Measurements from ENCODE around the gene ZCCHC24.

Gene ZCCHC24

DNA sequence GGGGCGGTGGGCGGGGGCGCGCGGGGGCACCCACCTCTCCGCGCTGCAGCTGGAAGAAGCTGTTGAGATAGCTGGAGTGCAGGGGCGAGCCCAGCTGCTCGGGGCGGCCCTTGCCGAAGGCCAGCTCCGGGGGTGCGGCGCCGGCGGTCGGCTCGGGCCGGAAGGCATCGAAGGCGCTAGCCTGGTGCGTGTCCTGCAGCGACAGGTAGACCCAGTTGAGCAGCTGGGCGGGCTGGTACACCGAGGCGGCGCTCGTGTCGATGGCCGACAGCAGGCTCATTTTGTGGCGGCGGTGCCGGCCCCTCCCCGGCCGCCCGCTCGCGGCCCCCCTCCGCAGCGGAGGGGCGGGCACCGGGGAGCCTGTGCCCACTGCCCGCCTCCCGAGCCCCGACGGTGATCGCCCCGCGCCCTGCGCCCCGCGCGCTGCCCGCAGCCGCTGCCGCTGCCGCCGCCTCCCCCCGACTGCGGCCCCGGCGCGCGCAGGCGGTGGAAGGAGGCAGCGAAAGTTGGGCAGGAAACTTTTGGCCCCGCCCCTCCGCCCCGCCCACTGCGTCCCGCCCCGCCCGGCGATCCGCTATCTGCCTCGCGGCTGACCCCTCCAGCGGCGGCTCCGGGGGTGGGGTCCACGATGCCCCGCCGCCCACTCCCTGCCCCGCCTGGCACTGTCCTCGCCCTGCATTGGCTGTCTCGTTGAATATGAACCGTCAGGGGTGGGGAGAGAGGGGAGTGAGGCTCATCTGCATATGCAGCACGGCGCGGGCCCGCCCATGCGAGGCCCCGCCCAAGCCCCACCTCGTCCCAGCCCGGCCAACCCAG, at the start of gene ZCCHC24:
ZCCHC24 (minus strand) TSS at position 464 of the 816 bp plus-strand sequence; CDS start at position 280, 184 bp downstream.
- DNase-seq (ENCODE audit: low read depth in 2 of 2) = peak; percentile 83 to 87

DNA sequence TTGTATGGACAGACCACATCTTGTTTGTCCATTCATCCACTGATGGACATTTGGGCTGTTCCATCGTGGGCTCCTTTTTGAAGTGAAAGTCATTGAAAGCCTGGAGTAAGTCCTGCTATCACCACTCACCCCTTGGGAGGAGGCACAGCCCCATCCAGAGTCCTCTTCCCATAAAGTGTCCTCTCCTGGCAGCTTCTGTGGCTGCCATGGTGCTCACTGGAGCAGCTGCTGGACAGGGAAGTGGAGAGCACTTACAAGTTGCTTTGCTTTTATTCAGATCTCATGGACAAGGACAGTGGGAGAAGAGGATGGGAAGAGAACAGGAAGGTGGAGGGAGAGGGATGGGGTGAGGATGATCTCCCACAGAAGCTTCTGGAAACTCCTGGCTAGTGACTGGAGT, 48.4 kb upstream of the ZCCHC24 start:
- no peak for DNase-seq (ENCODE audit: low read depth in 2 of 2)

DNA sequence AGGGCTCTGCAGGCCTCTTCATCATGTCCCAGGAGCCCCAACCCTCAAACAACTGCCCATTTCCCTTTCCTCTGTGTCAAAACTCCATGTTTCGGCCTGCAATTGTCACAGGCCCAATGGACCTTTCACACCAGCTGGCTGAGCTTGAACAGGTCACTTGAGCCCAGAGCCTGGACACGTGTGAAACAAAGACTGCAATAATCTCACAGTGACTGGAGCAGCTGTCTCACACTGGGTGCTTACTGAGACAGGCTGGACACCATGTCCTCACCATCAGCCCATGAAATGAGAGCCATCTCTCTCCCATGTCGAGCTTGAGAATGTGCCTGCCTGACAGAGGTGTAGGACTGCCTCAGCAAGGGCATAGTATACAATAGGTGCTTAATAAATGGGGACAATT, 47.4 kb upstream of the ZCCHC24 start:
- no peak for DNase-seq (ENCODE audit: low read depth in 2 of 2)

DNA sequence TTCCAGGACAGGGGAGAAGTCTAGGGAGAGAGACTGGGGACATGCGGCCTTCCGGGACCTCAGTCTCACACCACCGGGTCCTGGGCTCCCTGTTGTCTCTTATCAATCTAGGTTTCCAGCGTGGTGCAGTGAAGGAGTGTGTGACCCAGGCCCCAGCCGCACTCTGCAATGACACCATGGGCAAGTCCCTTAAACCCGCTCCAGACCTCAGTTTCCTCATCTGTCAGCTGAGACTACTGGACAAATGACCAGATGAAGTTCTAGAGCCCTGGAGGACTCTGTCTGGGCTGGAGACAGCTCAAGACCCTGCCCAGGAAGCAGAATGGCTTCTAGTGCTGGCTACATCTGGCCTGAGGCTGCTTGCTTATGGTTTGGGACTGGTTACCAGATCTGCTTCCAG, 46.8 kb upstream of the ZCCHC24 start:
- DNase-seq (ENCODE audit: low read depth in 2 of 2) = no peak

DNA sequence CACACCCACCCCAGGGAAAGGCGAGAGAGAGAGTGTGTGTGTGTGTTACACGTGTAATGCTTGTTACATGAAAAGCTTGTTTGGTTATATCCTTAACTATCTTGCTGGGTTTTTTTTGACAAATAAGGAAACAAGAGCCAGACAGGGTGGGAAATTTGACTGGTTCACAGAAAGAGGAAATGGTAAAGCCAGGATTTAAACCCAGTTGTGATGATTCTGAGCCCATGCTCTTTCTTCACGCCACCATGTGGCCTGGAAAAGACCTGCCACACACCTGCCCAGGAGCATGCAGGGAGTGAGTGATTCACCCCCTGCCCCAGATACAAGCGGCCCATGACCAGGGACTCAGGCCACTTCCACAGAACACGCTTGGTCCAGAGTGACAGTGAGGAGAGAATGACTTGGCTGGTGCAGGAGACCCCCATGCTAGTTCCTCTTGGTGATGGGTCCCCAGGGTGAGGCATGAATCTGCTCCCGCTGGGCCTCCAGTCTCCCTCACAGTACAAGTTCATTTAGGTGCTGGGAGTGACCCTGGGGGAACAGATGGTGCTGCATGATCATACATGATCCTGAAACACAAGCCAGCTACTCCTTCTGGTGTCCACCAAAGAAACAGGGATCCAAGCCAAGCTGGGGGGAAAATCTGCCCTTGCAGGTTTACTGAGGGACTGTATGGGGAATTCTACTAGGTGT, 45.9 kb upstream of the ZCCHC24 start:
- DNase-seq (ENCODE audit: low read depth in 2 of 2) = no peak

DNA sequence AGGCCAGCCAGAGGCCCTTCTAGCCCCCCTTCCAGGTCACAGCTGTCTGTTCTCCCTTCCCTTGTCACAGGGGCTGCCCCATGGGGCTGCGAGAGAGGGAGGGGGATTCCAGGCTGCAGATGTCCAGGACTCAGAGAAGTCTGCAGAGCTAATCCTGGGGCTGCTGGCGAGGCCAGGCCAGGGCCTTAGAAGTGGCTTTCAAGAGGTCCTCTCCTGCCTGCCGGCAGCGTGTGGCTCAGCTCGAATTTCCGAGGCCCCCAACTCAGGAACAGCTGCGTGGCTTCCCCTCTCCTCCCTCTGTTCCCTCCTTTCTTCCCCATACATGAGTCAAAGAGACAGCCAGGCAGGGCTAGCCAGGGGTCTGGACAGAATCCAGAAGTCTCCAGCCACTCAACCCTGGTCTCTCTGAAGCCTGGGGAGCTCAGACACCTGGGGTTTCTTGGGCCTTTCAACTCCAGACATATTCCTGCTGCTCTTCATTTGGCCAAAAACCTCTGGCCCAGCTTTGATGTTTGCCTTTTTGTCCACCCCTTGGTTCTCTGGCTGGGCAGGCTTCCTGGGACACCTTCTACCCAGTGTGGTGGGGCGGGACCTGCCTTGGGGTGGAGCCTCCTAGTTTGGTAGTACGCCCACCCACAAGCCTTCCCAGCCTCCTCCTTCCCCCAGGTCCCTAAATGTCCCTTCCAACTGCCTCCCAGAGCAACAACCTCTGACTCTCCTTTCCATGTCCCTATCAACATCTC, 45.1 kb upstream of the ZCCHC24 start:
- DNase-seq (ENCODE audit: low read depth in 2 of 2) = no peak

DNA sequence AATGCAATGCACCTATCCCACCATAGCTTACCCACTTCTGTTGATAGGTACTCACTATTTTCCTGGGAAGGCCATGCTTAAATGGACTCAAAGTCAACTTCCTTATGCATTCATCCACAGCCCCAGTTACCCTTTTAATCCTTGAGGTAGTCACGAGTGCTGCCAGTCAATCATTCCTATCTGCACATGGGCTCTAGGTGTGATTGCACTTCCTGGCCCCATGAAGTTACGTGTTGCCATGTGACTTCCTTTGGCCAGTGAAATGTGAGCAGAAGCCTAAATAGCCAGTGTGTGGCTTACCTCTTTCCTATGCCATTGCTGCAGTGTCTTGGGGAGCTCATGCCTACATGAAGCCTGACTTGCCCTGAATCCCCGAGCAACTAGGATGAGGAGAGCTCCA, 43.4 kb upstream of the ZCCHC24 start:
- DNase-seq (ENCODE audit: low read depth in 2 of 2) = no peak

DNA sequence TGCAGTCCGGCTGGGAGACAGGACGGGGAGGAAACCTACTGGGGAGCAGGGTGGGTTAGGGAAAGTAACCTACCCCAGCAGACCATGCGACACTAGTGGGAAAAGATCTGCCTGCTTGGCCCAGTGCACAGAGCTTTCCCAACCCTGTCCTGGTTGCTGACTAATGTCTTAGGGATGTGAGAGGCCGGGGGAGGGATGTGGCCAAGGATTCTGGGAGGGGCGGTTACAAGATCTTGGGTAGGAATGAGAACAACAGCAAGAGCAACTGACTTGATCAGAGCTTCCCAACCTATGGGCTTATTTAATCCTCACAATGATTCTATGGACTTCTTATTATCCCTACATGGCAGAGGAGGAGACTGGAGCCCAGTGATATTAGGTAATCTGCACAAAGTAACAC, 42.9 kb upstream of the ZCCHC24 start:
- no peak for DNase-seq (ENCODE audit: low read depth in 2 of 2)

DNA sequence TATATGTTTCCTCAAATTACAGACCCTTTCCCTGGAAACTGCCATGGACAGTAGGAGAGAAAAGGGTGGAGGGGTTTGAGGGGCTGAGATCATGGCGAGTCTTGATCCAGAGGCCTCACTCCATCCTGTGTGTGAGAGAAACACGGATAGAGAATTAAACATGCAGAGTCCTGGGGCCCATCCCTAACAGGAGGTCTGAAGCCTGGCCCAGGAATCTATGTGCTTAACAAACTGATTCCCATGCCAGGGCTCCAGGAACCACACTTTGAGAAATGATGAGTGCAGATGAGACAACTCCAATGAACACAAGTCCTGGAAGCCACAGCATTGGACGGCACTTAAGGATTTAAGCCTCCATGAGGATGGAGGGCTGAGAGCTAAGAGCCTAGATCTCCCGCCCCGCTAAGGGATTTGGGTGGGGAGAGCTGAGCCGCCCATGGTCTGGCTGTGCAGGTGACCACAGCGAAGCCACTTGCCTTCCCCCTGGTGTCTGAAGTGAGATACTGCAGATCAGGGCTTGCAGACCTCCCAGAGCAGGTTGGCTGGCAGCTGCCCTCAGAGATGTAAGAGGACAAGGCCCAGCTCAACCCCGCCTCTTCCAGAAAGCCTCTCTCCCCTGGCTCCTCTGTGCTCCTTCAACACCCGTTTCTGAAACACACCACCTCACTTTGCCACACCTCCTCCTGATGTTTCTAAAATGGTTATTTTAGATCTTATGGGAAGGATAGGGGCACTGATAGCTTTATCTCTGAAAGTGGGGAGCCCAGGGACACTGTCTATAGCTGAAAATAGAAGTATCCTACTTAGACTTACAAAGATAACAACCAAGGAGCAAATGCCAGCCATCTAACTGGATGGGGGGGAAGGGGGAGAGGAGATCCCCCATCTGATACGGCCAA, 42.1 kb upstream of the ZCCHC24 start:
- DNase-seq (ENCODE audit: low read depth in 2 of 2) = peak in 1 of 2 experiments; percentile 7

DNA sequence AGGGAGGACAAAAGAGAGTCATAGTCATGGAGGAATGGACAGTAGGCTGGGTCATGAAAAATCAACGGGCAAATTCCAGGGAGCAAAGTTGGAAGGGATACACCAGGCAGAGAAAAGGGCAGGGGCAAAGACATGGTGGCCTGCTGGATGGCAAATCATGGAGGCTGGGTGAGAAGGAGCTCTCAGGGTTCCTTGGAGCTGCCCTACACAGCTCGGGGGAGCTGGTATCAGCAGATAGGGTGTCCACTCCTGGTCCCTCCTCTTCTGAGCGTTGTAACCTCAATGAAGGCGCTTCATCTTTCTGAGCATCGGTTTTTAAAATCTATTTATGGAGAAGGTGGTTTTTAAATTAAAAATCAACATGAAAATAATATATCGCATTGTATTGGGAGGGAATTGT, 39.1 kb upstream of the ZCCHC24 start:
- no peak for DNase-seq (ENCODE audit: low read depth in 2 of 2)

DNA sequence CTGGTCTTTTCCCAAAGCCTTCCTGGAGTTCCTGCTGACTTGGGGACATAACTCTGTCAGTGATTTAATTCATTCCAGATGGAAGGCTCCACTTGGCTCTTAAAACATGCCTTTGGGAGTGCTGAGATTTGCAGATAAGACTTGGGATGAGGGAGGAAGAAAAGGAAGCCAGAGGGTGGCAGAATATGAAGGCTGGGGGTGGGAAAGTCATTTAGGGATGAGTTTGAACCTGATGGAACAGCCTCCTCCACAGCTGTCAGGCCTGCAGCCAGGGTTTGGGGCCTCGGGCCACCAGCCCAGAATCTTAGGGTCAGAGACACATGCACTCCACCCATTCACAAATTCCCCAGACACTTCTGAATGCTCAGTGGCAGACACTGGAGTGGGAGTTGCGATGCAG, 38.5 kb upstream of the ZCCHC24 start:
- DNase-seq (ENCODE audit: low read depth in 2 of 2) = no peak

DNA sequence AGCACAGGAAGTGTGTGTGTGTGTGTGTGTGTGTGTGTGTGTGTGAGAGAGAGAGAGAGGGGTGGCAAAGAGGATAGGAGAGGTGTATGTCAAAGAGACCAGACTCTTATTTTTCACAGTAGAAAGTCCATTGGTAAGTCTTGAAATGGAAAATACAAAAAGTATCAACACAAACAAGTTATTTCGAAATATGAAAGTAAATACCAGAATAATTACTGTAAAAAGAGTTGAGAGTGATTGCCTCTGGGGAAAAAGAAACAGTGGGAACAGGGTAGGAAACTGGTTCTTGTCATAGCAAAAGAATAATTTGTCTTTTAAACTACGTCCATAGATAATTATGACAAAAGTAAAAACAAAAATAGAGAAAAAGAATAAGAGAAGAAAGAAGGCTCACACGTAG, 37.9 kb upstream of the ZCCHC24 start:
- no peak for DNase-seq (ENCODE audit: low read depth in 2 of 2)

DNA sequence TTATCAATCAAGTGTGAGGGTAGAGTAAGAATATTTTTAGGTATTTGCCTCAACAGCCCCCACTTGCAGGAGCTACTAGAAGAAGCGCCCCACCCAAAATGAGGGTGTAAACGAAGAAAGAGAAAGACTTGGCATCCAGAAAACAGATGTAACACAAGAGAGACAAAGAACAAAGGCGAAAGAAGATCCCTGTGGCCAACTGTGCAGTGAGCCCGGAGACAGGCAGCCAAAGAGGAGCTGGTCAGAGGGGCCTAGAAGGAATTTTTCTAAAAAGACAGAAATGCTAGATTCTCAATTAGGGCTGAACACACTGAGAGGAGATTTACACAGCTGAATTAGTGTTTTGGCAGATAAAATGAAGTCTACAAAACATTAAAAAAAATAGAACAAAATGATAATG, 37.3 kb upstream of the ZCCHC24 start:
- DNase-seq (ENCODE audit: low read depth in 2 of 2) = no peak

DNA sequence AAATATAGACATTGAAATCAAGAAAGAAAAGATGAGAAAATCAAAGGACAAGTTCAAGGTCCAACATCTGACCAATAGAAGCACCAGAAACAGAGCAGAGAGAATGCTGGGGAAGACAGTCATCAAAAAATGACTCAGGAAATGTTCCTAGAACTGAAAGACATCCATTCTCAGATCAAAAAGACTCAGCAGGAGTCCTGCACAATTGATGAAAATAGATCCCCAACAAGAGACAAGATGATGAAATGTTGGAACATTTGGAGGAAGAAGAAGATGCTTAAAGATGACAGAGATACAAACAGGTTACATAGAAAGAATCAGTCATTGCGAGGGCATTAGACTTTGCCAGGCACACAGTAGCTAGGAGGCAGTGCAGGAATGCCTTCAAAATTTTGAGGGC, 36.9 kb upstream of the ZCCHC24 start:
- no peak for DNase-seq (ENCODE audit: low read depth in 2 of 2)

DNA sequence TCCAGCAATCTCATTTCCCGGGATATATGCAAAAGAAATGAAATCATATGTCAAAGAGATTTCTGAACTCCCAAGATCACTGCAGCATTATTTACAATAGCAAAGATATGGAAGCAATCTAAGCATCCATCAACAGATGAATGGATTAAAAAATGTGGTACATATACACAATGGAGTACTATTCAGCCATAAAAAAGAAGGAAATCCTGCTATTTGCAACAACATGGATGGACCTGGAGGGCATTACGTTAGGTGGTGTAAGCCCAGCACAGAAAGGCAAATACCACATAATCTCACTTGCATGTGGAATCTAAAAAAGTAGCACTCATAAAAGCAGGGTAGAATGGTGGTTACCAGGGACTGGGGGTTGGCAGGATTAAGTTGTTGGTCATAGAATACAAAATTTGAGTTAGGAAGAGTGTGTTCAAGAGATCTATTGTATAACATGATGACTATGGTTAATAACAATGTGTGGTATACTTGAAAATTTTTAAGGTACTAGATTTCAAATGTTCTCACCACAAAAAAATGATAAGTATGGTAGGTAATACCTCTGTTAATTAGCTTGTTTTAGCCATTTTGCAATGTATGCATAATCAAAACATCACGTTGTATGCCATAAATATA, 34.0 kb upstream of the ZCCHC24 start:
- DNase-seq (ENCODE audit: low read depth in 2 of 2) = no peak

DNA sequence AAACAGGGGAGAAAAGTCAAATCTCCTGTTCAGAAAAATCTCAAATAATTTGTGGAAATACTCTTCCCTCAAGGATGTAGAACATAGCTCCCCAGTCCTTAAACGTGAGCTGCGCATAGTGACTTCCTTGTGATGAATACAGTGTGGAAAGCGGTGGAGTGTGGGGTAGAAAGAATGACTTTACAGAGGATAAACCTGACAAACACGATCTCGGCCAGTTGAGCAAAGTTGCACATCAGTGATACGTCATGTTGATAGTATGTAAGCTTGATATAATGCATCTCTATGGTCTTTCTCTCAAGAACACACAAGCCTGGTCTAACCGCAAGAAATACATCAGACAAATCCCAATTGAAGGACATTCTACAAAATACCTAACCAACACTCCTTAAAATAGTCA, 32.0 kb upstream of the ZCCHC24 start:
- DNase-seq (ENCODE audit: low read depth in 2 of 2) = no peak

DNA sequence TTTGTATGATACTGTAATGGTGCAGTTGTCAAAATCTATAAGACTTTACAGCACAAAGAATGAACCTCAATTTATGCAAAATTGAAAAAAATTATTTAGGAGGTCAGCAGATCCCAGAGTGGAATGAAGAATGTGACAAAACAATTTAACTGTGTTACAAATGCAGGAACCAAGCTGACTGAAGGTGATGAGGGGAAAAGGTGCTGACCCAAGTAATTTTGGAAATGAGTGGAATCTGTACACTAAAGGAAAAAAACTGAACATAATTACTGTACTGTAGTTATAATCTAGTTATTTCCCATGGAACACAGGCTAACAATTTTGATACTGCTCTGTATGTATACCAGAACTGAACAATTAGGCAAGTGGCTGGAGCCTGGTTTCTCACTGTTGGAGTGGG, 31.2 kb upstream of the ZCCHC24 start:
- no peak for DNase-seq (ENCODE audit: low read depth in 2 of 2)

DNA sequence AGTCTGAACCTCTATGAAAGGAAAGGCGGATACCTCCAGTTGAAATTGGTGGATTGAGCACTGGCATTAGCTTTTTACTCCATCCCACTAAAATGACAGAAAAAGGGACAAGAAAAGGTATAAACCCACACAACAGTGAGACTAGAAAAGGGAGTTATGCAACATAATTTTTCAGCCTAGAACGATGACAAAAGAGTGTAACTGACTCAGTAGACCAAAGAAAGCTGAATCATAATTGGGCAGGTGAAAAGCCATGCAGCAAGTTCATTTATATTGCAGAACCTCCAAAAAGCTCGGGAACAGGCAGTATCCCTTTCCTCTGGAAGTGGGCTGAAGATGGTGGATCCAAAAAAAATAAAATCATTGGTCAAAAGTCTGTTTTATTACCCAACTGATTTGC, 30.5 kb upstream of the ZCCHC24 start:
- no peak for DNase-seq (ENCODE audit: low read depth in 2 of 2)

DNA sequence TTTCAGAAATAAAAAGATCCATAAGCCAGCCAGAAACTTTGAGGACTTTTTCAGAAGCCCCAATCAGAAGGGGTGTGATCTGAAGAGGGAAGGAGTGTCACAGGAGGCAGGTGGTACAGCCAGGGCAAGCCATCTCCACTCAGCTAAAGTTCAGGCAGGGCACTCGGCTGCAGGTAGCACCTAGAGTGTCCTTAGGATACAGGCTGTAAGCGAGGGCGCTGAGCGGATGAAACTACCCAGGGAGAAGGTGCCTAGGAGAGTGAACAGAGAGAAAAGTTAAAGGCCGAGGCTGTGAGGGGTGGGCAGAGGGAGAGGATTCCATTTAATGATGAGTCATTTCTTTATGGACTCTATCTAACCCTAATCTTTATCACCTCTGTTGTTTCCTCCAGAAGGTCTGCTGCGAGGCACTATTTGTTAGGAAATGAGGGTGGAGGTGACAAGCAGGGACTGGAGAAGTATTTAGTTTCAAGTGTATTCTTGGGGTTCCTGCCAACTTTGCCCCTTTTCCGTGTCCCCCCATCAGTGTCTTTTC, 29.8 kb upstream of the ZCCHC24 start:
- no peak for DNase-seq (ENCODE audit: low read depth in 2 of 2)

DNA sequence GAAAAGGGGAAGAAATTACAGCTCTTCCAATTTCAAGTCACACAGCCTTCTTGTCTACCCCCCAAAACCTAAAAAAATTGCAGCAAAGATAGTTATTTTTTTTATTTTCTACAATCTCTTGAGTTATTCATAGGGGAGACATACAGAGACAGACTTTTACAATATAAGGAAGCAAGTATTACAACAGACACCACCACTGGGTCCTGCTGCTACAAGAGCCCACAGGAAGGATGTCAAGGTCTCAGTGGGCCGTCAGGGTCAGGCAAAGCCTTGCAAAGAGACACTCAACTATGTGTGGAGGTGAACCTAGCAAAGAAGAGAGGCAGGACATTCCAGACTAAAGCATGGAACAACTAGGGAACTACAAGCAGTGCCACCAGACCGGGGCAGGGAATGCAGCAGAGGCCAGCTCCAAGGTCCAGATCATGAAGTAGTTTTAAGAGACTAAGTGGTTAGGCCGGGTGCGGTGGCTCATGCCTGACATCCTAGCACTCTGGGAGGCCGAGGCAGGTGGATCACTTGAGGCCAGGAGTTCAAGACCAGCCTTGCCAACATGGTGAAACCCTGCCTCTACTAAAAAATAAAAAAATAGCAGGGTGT, 28.2 kb upstream of the ZCCHC24 start:
- no peak for DNase-seq (ENCODE audit: low read depth in 2 of 2)

DNA sequence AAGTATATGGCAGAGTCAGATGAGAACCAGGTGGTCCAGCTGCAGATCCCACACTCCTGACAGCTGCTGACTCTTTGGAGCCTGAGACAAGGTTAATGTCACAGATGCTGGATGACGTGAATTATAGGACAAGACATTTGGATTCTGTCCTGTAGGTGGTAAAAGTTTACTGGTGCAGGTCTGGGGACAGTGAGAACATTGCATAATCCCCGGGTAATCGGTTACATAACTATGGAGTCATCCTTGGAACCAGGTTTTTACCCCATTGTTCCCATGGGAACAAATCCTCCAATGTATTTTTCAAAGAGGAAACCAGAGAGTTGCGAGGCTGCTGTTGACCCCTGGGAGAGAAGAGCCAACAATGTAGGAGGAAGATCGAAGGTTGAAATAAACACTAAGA, 27.5 kb upstream of the ZCCHC24 start:
- DNase-seq (ENCODE audit: low read depth in 2 of 2) = no peak

Data from stimulated activated CD4-positive, alpha-beta T cell treated with anti-CD3 and anti-CD28 coated beads, Interleukin-12 subunit alpha, Interleukin-12 subunit beta, amount 100 ng/mL, for 24 hours (primary cell).